Measurements from ENCODE around the gene FTCD. TPM values are rescaled to one million over a fixed set of nuclear protein-coding genes. Genes with fewer than 3 reads are reported as not detected.
"Not testable (repeated sequence)": the region's sequence is repeated elsewhere in the genome, so short reads cannot be mapped to it uniquely, and the experiment has no call there.

Gene FTCD
- total RNA-seq, 4 donors from 2014 or later = 0.29 TPM; not detected in 3

GRCh38 chr21:46183910-46184624 is 28.7 kb upstream of the FTCD start, which contains the start of gene SPATC1L:
Gene SPATC1L, minus strand, starts transcription at chr21:46184459. Its CDS starts 1,643 bp downstream, at chr21:46182816.
- WGBS, 2 donors = 5 to 41% methylated on average over 16 to 19 of the region's 24 CpGs
- peak in 1 of 2 donors; percentile 90 for DNase-seq (ENCODE audit: low spot score in 2 of 2)
- TF ChIP-seq, protein P1, sequence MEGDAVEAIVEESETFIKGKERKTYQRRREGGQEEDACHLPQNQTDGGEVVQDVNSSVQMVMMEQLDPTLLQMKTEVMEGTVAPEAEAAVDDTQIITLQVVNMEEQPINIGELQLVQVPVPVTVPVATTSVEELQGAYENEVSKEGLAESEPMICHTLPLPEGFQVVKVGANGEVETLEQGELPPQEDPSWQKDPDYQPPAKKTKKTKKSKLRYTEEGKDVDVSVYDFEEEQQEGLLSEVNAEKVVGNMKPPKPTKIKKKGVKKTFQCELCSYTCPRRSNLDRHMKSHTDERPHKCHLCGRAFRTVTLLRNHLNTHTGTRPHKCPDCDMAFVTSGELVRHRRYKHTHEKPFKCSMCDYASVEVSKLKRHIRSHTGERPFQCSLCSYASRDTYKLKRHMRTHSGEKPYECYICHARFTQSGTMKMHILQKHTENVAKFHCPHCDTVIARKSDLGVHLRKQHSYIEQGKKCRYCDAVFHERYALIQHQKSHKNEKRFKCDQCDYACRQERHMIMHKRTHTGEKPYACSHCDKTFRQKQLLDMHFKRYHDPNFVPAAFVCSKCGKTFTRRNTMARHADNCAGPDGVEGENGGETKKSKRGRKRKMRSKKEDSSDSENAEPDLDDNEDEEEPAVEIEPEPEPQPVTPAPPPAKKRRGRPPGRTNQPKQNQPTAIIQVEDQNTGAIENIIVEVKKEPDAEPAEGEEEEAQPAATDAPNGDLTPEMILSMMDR (IDR thresholded peaks at IDR 0.05) = no peak
- TF ChIP-seq POLR2A (IDR thresholded peaks at IDR 0.05) = no peak
- intact Hi-C loops (cut with DNase I; ENCODE audit: low total_unique reads) = no loop called here
- H3K4me3 ChIP-seq (ENCODE audit: low read depth, poor library complexity, severe bottlenecking) = peak within 1 kb of the TSS; percentile 25

DNA sequence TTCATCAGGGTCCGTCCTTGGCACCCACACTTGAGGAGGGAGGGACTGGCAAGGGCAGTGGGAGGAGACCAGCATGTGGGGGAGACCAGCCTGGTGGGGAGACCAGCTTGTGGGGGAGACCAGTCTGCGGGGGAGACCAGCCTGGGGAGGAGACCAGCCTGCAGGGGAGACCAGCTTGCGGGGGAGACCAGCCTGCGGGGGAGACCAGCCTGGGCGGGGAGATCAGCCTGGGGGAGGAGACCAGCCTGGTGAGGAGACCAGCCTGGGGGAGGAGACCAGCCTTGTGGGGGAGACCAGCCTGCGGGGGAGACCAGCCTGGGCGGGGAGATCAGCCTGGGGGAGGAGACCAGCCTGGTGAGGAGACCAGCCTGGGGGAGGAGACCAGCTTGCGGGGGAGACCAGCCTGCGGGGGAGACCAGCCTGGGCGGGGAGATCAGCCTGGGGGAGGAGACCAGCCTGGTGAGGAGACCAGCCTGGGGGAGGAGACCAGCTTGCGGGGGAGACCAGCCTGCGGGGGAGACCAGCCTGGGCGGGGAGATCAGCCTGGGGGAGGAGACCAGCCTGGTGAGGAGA is 28.0 kb upstream of the FTCD start:
- intact Hi-C loops (cut with DNase I; ENCODE audit: low total_unique reads) = not testable (repeated sequence)
- 44% methylated on average over 1 of the region's 13 CpGs; no CpG with 5 or more reads in 1 of the 2 donors for WGBS, 2 donors

DNA sequence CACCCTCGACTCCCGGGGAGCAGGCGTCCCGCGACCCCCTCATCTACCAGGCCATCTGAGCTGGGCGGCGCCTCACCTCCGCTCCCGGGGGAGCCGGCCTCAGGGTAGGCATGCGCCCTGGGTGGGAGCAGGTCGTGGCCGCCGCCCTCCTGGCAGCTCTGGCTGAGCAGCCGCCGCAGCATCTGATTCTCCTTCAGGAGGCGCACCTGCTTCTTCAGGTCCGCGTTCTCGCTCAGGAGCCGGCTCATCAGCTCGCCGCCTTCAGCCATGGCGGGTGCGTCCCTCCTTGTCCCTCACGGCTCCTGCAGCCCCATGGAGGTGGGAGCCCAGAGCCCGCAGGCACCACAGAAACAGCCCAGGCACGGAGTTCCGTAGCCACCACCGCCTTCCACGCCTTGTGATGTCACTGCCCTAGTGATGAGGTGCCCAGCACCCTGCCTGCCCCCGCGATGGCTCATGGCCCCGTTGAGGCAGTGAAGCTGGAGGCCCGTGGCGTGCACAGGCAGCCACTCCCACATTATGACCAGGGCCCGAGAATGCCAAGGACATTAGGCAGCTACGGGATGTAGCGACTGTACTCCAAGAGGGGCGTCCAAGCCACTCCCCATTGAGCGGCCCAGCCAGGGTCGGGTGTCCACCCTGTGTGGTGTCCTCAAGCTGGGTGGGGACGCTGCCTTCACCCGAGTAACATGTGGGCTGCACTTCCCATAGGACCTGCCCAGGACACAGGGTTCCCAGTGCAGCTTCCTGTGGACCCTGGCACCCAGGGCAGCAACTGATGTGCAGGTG is 27.4 kb upstream of the FTCD start:
- intact Hi-C loops (cut with DNase I; ENCODE audit: low total_unique reads) = no loop called here
- H3K4me3 ChIP-seq (ENCODE audit: low read depth, poor library complexity, severe bottlenecking) = no peak overlapping the region
- DNase-seq (ENCODE audit: low spot score in 2 of 2) = peak; percentile 19 to 85
- WGBS, 2 donors = 88 to 93% methylated on average over 36 to 44 of the region's 44 CpGs
- TF ChIP-seq, protein P1 (IDR thresholded peaks at IDR 0.05) = no peak
- TF ChIP-seq POLR2A (IDR thresholded peaks at IDR 0.05) = no peak

More for the DNA sequence above, 28.0 kb upstream of the FTCD start:
- DNase-seq (ENCODE audit: low spot score in 2 of 2); H3K4me3 ChIP-seq (ENCODE audit: low read depth, poor library complexity, severe bottlenecking): not testable (repeated sequence)

GRCh38 chr21:46181953-46182547 is 26.7 kb upstream of the FTCD start:
- intact Hi-C loops (cut with DNase I; ENCODE audit: low total_unique reads) = no loop called here
- peak in 1 of 2 donors; percentile 86 for DNase-seq (ENCODE audit: low spot score in 2 of 2)
- H3K4me3 ChIP-seq (ENCODE audit: low read depth, poor library complexity, severe bottlenecking) = no peak overlapping the region
- WGBS, 2 donors = 87 to 89% methylated on average over 14 to 15 of the region's 16 CpGs
- TF ChIP-seq, protein P1 (IDR thresholded peaks at IDR 0.05) = no peak
- no peak for TF ChIP-seq POLR2A (IDR thresholded peaks at IDR 0.05)

- TF ChIP-seq, protein P1 (IDR thresholded peaks at IDR 0.05) = no peak
- no peak for TF ChIP-seq POLR2A (IDR thresholded peaks at IDR 0.05)
- H3K4me3 ChIP-seq (ENCODE audit: low read depth, poor library complexity, severe bottlenecking) = no peak overlapping the region
- 87% methylated on average over 3 to 19 of the region's 19 CpGs for WGBS, 2 donors
- peak in 1 of 2 donors; percentile 80 for DNase-seq (ENCODE audit: low spot score in 2 of 2)
- intact Hi-C loops (cut with DNase I; ENCODE audit: low total_unique reads) = no loop called here
Measured at GRCh38 chr21:46181436-46181835, 26.1 kb upstream of the FTCD start.
